Thoracic aorta endothelial cell (primary cell): ENCODE results near the gene IFNA17. TPM values are rescaled to one million over a fixed set of nuclear protein-coding genes. Genes with fewer than 3 reads are reported as not detected.

Experiments
- total RNA-seq: library from RNA; depleted of rRNA; stranded (reverse); fragments of >200 nt; gene quantifications from 2 replicates; pipeline ENCODE4 v1.2.3, GENCODE V29; 2012

Gene IFNA17
- not detected in 2 replicates for total RNA-seq

DNA sequence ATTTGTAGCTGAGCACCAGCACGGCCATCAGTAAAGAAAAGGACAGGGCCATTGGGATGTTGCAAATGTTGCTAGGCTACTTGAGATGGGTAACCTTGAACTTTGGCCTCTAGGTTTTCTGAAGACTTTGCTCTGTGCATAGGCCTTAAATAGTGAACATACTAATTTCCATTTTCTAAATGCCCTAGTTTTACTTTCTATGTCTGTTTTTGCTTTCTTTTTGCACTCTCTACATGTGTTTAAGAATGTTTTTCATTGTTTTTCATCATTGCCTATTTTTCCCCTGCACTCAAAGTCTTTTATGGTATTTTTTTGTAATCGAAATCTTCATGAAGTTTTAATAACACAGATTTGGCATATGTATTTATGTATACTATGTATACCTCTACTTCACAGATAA is at the start of gene IFNA17:
Gene IFNA17, minus strand, starts transcription at position 101 of the 400 bp plus-strand sequence. Its CDS starts 49 bp downstream, at position 52.

DNA sequence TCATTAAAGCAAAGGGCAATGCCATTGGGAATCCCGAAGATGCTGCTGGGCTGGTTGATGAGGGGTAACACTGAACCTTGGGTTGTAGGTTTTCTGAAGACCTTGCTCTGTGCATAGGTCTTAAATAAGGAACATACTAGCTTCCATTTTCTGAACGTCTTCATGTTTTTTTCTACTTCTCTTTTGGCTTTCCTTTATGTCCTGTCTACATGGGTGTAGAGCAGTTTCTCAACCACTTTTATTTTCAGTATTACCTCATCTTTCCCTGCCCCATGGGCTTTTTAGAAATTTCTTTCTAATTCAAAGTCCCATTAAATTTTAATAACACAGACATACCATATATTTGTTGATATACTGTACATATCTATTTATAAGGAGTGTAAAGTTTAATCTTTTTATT is 11.9 kb upstream of the IFNA17 start, which contains the start of gene IFNA14:
Gene IFNA14, minus strand, starts transcription at position 95 of the 400 bp plus-strand sequence. Its CDS starts 70 bp downstream, at position 25.

DNA sequence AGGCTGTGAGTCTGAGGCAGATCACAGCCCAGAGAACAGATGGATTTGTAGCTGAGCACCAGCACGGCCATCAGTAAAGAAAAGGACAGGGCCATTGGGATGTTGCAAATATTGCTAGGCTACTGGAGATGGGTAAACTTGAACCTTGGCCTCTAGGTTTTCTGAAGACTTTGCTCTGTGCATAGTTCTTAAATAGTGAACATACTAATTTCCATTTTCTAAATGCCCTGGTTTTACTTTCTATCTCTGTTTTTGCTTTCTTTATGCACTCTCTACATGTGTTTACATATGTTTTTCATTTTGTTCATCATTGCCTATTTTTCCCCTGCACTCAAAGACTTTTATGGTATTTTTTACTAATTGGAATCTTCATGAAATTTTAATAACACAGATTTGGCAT is 10.8 kb downstream of the IFNA17 start, which contains the start of gene IFNA16:
Gene IFNA16, minus strand, starts transcription at position 101 of the 400 bp plus-strand sequence. Its CDS starts 6 bp downstream, at position 95.

DNA sequence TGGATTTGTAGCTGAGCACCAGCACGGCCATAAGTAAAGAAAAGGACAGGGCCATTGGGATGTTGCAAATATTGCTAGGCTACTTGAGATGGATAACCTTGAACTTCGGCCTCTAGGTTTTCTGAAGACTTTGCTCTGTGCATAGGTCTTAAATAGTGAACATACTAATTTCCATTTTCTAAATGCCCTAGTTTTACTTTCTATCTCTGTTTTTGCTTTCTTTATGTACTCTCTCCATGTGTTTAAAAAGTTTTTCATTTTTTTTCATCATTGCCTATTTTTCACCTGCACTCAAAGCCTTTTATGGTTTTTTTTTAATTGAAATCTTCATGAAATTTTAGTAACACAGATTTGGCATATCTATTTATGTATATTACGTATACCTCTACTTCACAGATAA is 21.0 kb downstream of the IFNA17 start, which contains the start of gene IFNA10:
Gene IFNA10, minus strand, starts transcription at position 101 of the 400 bp plus-strand sequence. Its CDS starts 46 bp downstream, at position 55.

DNA sequence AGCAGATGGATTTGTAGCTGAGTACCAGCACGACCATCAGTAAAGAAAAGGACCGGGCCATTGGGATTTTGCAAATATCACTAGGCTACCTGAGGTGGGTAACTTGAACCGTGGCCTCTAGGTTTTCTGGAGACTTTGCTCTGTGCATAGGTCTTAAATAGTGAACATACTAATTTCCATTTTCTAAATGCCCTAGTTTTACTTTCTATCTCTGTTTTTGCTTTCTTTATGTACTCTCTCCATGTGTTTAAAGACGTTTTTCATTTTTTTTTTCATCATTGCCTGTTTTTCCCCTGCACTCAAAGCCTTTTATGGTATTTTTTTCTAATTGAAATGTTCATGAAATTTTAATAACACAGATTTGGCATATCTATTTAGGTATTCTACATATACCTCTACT is 25.9 kb downstream of the IFNA17 start, which contains the start of gene IFNA7:
Gene IFNA7, minus strand, starts transcription at position 101 of the 400 bp plus-strand sequence. Its CDS starts 40 bp downstream, at position 61.

DNA sequence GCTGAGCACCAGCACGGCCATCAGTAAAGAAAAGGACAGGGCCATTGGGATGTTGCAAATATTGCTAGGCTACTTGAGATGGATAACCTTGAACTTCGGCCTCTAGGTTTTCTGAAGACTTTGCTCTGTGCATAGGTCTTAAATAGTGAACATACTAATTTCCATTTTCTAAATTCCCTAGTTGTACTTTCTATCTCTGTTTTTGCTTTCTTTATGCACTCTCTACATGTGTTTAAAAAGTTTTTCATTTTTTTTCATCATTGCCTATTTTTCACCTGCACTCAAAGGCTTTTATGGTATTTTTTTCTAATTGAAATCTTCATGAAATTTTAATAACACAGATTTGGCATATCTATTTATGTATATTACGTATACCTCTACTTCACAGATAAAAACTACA is 40.5 kb downstream of the IFNA17 start, which contains the start of gene IFNA4:
Gene IFNA4, minus strand, starts transcription at position 101 of the 400 bp plus-strand sequence. Its CDS starts 56 bp downstream, at position 45.

Other genes with a start within 250 kb of the IFNA17 start
- gene HACD4, start 196.6 kb downstream of the IFNA17 start, total RNA-seq, result 1.1 and 2.2 TPM in 2 replicates
- gene IFNB1, start 150.3 kb downstream of the IFNA17 start, total RNA-seq, result not detected in 2 replicates
- not detected in 2 replicates for gene IFNW1, start 86.4 kb downstream of the IFNA17 start, total RNA-seq
- gene IFNA21, start 61.6 kb downstream of the IFNA17 start, total RNA-seq, result not detected in 2 replicates
- gene IFNA4, start 40.6 kb downstream of the IFNA17 start, total RNA-seq, result not detected in 2 replicates
- not detected in 2 replicates for gene IFNA7, start 26.0 kb downstream of the IFNA17 start, total RNA-seq
- gene IFNA10, start 21.1 kb downstream of the IFNA17 start, total RNA-seq, result not detected in 2 replicates
- gene IFNA16, start 10.9 kb downstream of the IFNA17 start, total RNA-seq, result not detected in 2 replicates
- not detected in 2 replicates for gene IFNA14, start 11.8 kb upstream of the IFNA17 start, total RNA-seq
- not detected in 2 replicates for gene IFNA5, start 77.1 kb upstream of the IFNA17 start, total RNA-seq
- 46.5 and 57.7 TPM in 2 replicates for gene KLHL9, start 107.2 kb upstream of the IFNA17 start, total RNA-seq
- 0.22 TPM in 1 of 2 replicates, not detected in the other for gene IFNA6, start 122.7 kb upstream of the IFNA17 start, total RNA-seq
- not detected in 2 replicates for gene IFNA13, start 139.8 kb upstream of the IFNA17 start, total RNA-seq
- not detected in 2 replicates for gene IFNA2, start 157.2 kb upstream of the IFNA17 start, total RNA-seq
- not detected in 2 replicates for gene IFNA8, start 180.9 kb upstream of the IFNA17 start, total RNA-seq
- not detected in 2 replicates for gene IFNA1, start 212.2 kb upstream of the IFNA17 start, total RNA-seq